Tibial nerve (tissue), 4 donors: ENCODE measurements around the gene CALD1.

Experiments used
- CTCF ChIP-seq, 5 experiments: fragments of 200-600 bp in 3 of 5; fragments of 450-650 bp in 2 of 5; sonication (generic) in 3 of 5; IDR thresholded peaks; one replicate each; pipeline ENCODE4 v1.5.1; 2016 to 2019; ENCODE audit warnings: antibody characterized with exemption in 5 of 5, mild to moderate bottlenecking in 3 of 5, moderate library complexity in 2 of 5
- EP300 ChIP-seq, 2 donors: sonication (generic); formaldehyde crosslinking; IDR thresholded peaks; one replicate each; pipeline ENCODE4 v1.6.1; 2017; ENCODE audit warnings: antibody characterized with exemption in 2 of 2, mild to moderate bottlenecking in 1 of 2
- POLR2A ChIP-seq, 2 donors: fragments of 450-650 bp; IDR thresholded peaks; one replicate each; pipeline ENCODE4 v1.6.1; 2017; ENCODE audit warnings: antibody characterized with exemption in 2 of 2, mild to moderate bottlenecking in 2 of 2, moderate library complexity in 2 of 2

GRCh38 chr7:134859783-134860182 is 80.3 kb downstream of the CALD1 start:
- no peak for TF ChIP-seq POLR2A (IDR thresholded peaks at IDR 0.05)
- no peak for TF ChIP-seq CTCF (IDR thresholded peaks at IDR 0.05)
- TF ChIP-seq EP300 (IDR thresholded peaks at IDR 0.05), result no peak
